ELF-1 (cell line): Measurements from ENCODE around the gene TMEM119.
"Not testable (repeated sequence)": the region's sequence is repeated elsewhere in the genome, so short reads cannot be mapped to it uniquely, and the experiment has no call there.

Experiments used
- DNase-seq: peaks from one replicate; pipeline ENCODE4 v3.0.0-alpha.2; 2016; ENCODE audit warnings: low read depth, low spot score

TMEM119 gene

GRCh38 chr12:108635201-108635996 is 37.5 kb upstream of the TMEM119 start:
- DNase-seq, result no peak

- no peak for DNase-seq
These were observed 36.5 kb upstream of the TMEM119 start for GRCh38 chr12:108634341-108634751.

- DNase-seq, result no peak
These were observed 35.8 kb upstream of the TMEM119 start, which contains the start of gene SELPLG for GRCh38 chr12:108633534-108634248. SELPLG (minus strand) TSS chr12:108633894; CDS start chr12:108624307, 9,587 bp downstream.

- no peak for DNase-seq
These were observed 35.2 kb upstream of the TMEM119 start for GRCh38 chr12:108633081-108633533.

GRCh38 chr12:108631261-108631660 is 33.4 kb upstream of the TMEM119 start:
- not testable (repeated sequence) for DNase-seq

GRCh38 chr12:108630481-108631207 is 32.8 kb upstream of the TMEM119 start:
- DNase-seq, result no peak

- DNase-seq, result peak; percentile 70
These were observed 32.1 kb upstream of the TMEM119 start for GRCh38 chr12:108629824-108630476.

GRCh38 chr12:108629151-108629550 is 31.3 kb upstream of the TMEM119 start:
- no peak for DNase-seq

- no peak for DNase-seq
These were observed 29.4 kb upstream of the TMEM119 start for GRCh38 chr12:108627134-108627920.

- no peak for DNase-seq
These were observed 27.3 kb upstream of the TMEM119 start for GRCh38 chr12:108625228-108625627.

- DNase-seq, result no peak
These were observed 25.7 kb upstream of the TMEM119 start for GRCh38 chr12:108623577-108623976.

GRCh38 chr12:108622921-108623514 is 25.1 kb upstream of the TMEM119 start:
- no peak for DNase-seq

- DNase-seq, result no peak
These were observed 24.5 kb upstream of the TMEM119 start for GRCh38 chr12:108622421-108622820.

GRCh38 chr12:108621161-108621560 is 23.3 kb upstream of the TMEM119 start:
- DNase-seq, result no peak

- no peak for DNase-seq
These were observed 22.5 kb upstream of the TMEM119 start for GRCh38 chr12:108620236-108620879.

GRCh38 chr12:108619369-108620160 is 21.7 kb upstream of the TMEM119 start:
- DNase-seq, result peak; percentile 76

GRCh38 chr12:108618953-108619274 is 21.0 kb upstream of the TMEM119 start:
- DNase-seq, result not testable (repeated sequence)

GRCh38 chr12:108618079-108618952 is 20.4 kb upstream of the TMEM119 start:
- peak; percentile 93 for DNase-seq
